Measurements from ENCODE around the gene GADD45A. TPM values are rescaled to one million over a fixed set of nuclear protein-coding genes. Genes with fewer than 3 reads are reported as not detected.

GADD45A gene
- total RNA-seq, 1 donor from 2014 or later, result 151 TPM

GRCh38 chr1:67705735-67706453 lies 20.9 kb downstream of the GADD45A start:
- no peak for DNase-seq (ENCODE audit: low read depth)
- no peak for TF ChIP-seq CTCF (conservative IDR thresholded peaks at IDR 0.05; ENCODE audit: low read depth, low read length)
- no peak overlapping the region for H3K4me3 ChIP-seq (ENCODE audit: low read depth, low read length)

DNA sequence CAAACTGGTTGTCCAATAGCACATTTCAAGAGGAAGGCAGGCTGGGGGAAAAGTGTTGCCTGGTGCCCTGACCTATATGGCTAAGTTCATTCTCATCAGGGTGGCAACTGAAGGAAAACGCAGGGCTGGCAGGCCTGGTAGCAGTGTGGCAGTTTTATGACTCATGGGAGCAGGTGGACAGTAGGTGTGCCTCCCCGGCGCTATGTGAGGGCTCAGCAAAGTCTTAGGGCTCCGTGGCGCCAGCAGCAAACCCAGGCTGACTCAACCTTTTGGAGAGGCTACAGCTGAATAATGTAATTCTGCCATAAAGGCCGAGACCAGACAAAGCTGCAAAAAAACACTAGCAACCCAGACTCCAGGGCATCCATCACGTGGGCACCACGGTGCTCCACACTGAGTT lies 23.6 kb downstream of the GADD45A start:
- H3K4me3 ChIP-seq (ENCODE audit: low read depth, low read length), result no peak overlapping the region
- no peak for TF ChIP-seq CTCF (conservative IDR thresholded peaks at IDR 0.05; ENCODE audit: low read depth, low read length)
- no peak for DNase-seq (ENCODE audit: low read depth)

GRCh38 chr1:67710417-67710816 lies 25.4 kb downstream of the GADD45A start:
- no peak for DNase-seq (ENCODE audit: low read depth)
- no peak for TF ChIP-seq CTCF (conservative IDR thresholded peaks at IDR 0.05; ENCODE audit: low read depth, low read length)
- no peak overlapping the region for H3K4me3 ChIP-seq (ENCODE audit: low read depth, low read length)

DNA sequence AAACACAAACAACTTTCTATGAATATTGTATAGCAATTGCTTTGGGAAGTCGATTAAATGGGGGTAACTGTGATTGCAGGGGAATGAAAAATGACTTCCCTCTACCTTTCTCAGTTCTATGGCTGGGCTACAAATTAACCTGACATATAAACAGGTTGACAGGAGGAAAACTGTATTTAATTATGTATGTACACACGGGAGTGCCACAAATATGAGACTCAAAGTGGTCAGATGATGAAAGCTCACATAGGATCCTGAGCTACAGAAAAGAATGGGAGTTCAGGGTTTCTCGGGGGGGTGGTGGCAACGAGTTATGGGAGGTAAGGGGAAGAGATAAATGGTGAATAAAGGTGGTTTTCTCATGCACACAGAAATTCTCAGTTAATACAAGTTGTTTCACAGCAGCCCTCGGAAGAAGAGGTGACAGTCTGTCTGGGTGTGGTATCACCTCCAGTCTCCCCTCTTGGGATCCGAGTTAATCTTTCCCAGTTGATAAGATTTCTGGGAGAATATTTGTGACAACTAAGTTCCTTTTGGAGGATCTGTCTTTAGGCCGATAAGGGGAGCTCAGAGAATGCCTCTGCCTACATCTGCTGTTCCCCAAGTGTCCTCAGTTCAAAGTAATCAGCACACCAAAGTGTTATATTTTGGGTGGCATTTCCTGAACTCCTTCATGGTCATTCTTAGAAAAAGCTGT lies 26.3 kb downstream of the GADD45A start:
- DNase-seq (ENCODE audit: low read depth), result no peak
- no peak overlapping the region for H3K4me3 ChIP-seq (ENCODE audit: low read depth, low read length)
- TF ChIP-seq CTCF (conservative IDR thresholded peaks at IDR 0.05; ENCODE audit: low read depth, low read length), result no peak

GRCh38 chr1:67711855-67712212 lies 26.8 kb downstream of the GADD45A start:
- TF ChIP-seq CTCF (conservative IDR thresholded peaks at IDR 0.05; ENCODE audit: low read depth, low read length), result no peak
- H3K4me3 ChIP-seq (ENCODE audit: low read depth, low read length), result no peak overlapping the region
- no peak for DNase-seq (ENCODE audit: low read depth)

DNA sequence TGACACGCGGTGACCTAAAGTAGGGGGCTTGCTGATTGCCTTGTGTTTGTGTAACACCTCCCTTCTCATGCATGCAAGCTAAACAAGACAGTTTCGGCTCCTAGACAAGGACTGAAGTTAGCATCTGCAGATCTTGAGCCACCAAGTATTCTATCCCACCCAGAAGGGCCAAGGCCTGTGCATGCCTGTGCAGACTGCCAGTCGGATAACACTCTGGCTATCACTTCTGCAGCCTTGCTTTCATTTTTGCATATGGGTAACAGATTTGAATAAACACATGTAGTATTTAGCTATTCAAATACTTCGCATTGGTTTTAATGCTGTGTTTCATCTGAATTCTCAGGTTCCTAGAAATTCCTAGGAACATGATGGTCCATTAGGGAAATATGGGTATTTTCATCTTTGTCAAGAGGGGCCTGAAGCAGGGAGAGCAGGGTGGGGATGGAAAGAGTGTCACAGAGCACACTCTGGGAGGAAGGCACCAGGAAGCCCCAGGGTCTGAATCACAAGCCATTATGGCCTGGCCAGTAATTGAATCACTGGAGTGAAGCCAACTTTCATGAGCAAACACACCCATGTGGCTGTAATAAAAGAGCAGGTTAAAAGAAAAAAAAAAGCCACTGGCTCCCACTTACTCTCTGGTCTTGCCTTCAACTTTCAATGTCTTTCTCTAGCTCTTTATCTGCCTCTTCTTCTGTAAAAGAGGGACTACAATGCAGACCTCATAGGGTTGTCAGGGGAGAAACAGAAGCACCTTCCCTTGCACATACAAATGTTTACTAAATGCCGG lies 28.3 kb downstream of the GADD45A start:
- TF ChIP-seq CTCF (conservative IDR thresholded peaks at IDR 0.05; ENCODE audit: low read depth, low read length), result no peak
- DNase-seq (ENCODE audit: low read depth), result no peak
- H3K4me3 ChIP-seq (ENCODE audit: low read depth, low read length), result no peak overlapping the region

All from epithelial cell of proximal tubule (primary cell).